Prostate gland (tissue), 2 donors: Measurements from ENCODE around the gene IGF2BP3. TPM values are rescaled to one million over a fixed set of nuclear protein-coding genes. Genes with fewer than 3 reads are reported as not detected.

Experiments used
- DNase-seq: peaks from one replicate; pipeline ENCODE4 v3.0.0-alpha.2; 2019; ENCODE audit warnings: low spot score
- H3K27ac ChIP-seq, 2 donors: fragments of 200-600 bp; sonication (generic); 2 replicates each; pipeline ENCODE4 v1.5.1; 2017 to 2019
- H3K27me3 ChIP-seq: fragments of 200-600 bp; sonication (generic); replicated peaks from 2 replicates; pipeline ENCODE4 v1.5.1; 2019; ENCODE audit not compliant: insufficient read depth
- H3K36me3 ChIP-seq, 2 donors: fragments of 200-600 bp; sonication (generic); 1 replicate in 1 of 2; 2 replicates in 1 of 2; pipeline versions ENCODE4 v1.5.1 to v1.8.1; 2017 to 2019
- H3K4me1 ChIP-seq: fragments of 200-600 bp; sonication (generic); replicated peaks from 2 replicates; pipeline ENCODE4 v1.5.1; 2019
- H3K4me3 ChIP-seq, 2 donors: fragments of 200-600 bp; sonication (generic); 2 replicates each; pipeline ENCODE4 v1.5.1; 2017 to 2019
- H3K9me3 ChIP-seq: fragments of 200-600 bp; sonication (generic); 2 replicates; pipeline ENCODE4 v1.5.1; 2017
- POLR2A ChIP-seq: fragments of 450-650 bp; IDR thresholded peaks from one replicate; pipeline ENCODE4 v1.6.1; 2016; ENCODE audit warnings: antibody characterized with exemption, mild to moderate bottlenecking
- POLR2AphosphoS5 ChIP-seq: sonication (generic); formaldehyde crosslinking; IDR thresholded peaks from one replicate; pipeline ENCODE4 v1.6.1; 2017; ENCODE audit warnings: antibody characterized with exemption
- WGBS: methylation state at CpG from one replicate; pipeline ENCODE4 v1.1.5; 2018; 5-methylcytosine and 5-hydroxymethylcytosine counted together
- intact Hi-C: fragments of 100-400 bp; cut with DNase I; formaldehyde crosslinking; loops from one replicate; pipeline ENCODE4 v1.14.2; 2022
- total RNA-seq, 2 donors: library from RNA; depleted of rRNA; stranded (reverse); fragments of >200 nt; gene quantifications; one replicate each; pipeline ENCODE4 v1.1.0, GENCODE V29; 2016
- TF ChIP-seq, protein P1 (sequence below), 4 experiments: fragments of 200-600 bp in 2 of 4; fragments of 450-650 bp in 2 of 4; sonication (generic) in 2 of 4; IDR thresholded peaks; 1 replicate in 3 of 4; 2 replicates in 1 of 4; pipeline ENCODE4 v1.5.1; 2016 to 2019; ENCODE audit warnings: antibody characterized with exemption in 4 of 4, mild to moderate bottlenecking in 2 of 4, moderate library complexity in 2 of 4

IGF2BP3 gene
- total RNA-seq, 2 donors from 2014 or later = 9.6 TPM; not detected in 1

GRCh38 chr7:23385140-23385539, 85.2 kb downstream of the IGF2BP3 start:
- Histone ChIP-seq H3K9me3 (no peaks in the 10 kb centered on the region), H3K27ac (no peak overlapping the region), H3K36me3 (no peaks in the 10 kb centered on the region), H3K4me1 (no peaks in the 10 kb centered on the region), H3K4me3 (no peak overlapping the region), H3K27me3 (no peaks in the 10 kb centered on the region)
- intact Hi-C loops = no loop called here
- WGBS = 96% methylated on average over 1 of the region's 1 CpG
- TF ChIP-seq, protein P1, sequence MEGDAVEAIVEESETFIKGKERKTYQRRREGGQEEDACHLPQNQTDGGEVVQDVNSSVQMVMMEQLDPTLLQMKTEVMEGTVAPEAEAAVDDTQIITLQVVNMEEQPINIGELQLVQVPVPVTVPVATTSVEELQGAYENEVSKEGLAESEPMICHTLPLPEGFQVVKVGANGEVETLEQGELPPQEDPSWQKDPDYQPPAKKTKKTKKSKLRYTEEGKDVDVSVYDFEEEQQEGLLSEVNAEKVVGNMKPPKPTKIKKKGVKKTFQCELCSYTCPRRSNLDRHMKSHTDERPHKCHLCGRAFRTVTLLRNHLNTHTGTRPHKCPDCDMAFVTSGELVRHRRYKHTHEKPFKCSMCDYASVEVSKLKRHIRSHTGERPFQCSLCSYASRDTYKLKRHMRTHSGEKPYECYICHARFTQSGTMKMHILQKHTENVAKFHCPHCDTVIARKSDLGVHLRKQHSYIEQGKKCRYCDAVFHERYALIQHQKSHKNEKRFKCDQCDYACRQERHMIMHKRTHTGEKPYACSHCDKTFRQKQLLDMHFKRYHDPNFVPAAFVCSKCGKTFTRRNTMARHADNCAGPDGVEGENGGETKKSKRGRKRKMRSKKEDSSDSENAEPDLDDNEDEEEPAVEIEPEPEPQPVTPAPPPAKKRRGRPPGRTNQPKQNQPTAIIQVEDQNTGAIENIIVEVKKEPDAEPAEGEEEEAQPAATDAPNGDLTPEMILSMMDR (IDR thresholded peaks at IDR 0.05) = no peak
- no peak for DNase-seq

- intact Hi-C loops = no loop called here
These were observed 87.1 kb downstream of the IGF2BP3 start for GRCh38 chr7:23383225-23383624.

GRCh38 chr7:23380961-23381360, 89.3 kb downstream of the IGF2BP3 start:
- Histone ChIP-seq H3K36me3 (no peaks in the 10 kb centered on the region), H3K27me3 (no peaks in the 10 kb centered on the region), H3K4me1 (no peaks in the 10 kb centered on the region), H3K27ac (no peak overlapping the region), H3K4me3 (no peak overlapping the region), H3K9me3 (no peaks in the 10 kb centered on the region)
- TF ChIP-seq POLR2A (no peak), POLR2AphosphoS5 (no peak)
- TF ChIP-seq, protein P1 (IDR thresholded peaks at IDR 0.05) = no peak
- WGBS = 97% methylated on average over 3 of the region's 3 CpGs
- DNase-seq = no peak
- intact Hi-C loops = no loop called here

More at GRCh38 chr7:23383225-23383624, 87.1 kb downstream of the IGF2BP3 start:
- TF ChIP-seq, protein P1 (IDR thresholded peaks at IDR 0.05) = no peak
- TF ChIP-seq POLR2AphosphoS5 (no peak), POLR2A (no peak)
- Histone ChIP-seq H3K4me1 (no peaks in the 10 kb centered on the region), H3K9me3 (no peaks in the 10 kb centered on the region), H3K4me3 (no peak overlapping the region), H3K36me3 (no peaks in the 10 kb centered on the region), H3K27ac (no peak overlapping the region), H3K27me3 (no peaks in the 10 kb centered on the region)
- WGBS = 72% methylated on average over 2 of the region's 2 CpGs
- no peak for DNase-seq

- TF ChIP-seq POLR2AphosphoS5 = no peak
- no peak for TF ChIP-seq POLR2A
- TF ChIP-seq, protein P1 (IDR thresholded peaks at IDR 0.05) = no peak
- no peaks in the 10 kb centered on the region for H3K9me3 ChIP-seq
- 83% methylated on average over 4 of the region's 4 CpGs for WGBS
- H3K4me3 ChIP-seq = no peak overlapping the region
- no peaks in the 10 kb centered on the region for H3K36me3 ChIP-seq
- H3K27me3 ChIP-seq = no peaks in the 10 kb centered on the region
- H3K4me1 ChIP-seq = no peaks in the 10 kb centered on the region
- intact Hi-C loops = no loop called here
- H3K27ac ChIP-seq = no peak overlapping the region
- no peak for DNase-seq
These were observed 89.7 kb downstream of the IGF2BP3 start for GRCh38 chr7:23380556-23380955.

GRCh38 chr7:23378996-23379395, 91.3 kb downstream of the IGF2BP3 start:
- intact Hi-C loops = no loop called here
- H3K9me3 ChIP-seq = no peaks in the 10 kb centered on the region
- H3K4me3 ChIP-seq = no peak overlapping the region
- no peaks in the 10 kb centered on the region for H3K4me1 ChIP-seq
- H3K27me3 ChIP-seq = no peaks in the 10 kb centered on the region
- TF ChIP-seq POLR2AphosphoS5 (no peak), POLR2A (no peak)
- TF ChIP-seq, protein P1 (IDR thresholded peaks at IDR 0.05) = no peak
- no peaks in the 10 kb centered on the region for H3K36me3 ChIP-seq
- no peak overlapping the region for H3K27ac ChIP-seq
- no peak for DNase-seq
- WGBS = 100% methylated on average over 1 of the region's 1 CpG
